PC-3 (cell line): ENCODE results near the gene SEL1L.

ENCODE experiments used
- EZH2 ChIP-seq: fragments of 300-600 bp; sonication (generic); IDR thresholded peaks from one replicate; pipeline ENCODE4 v1.6.1; 2017; ENCODE audit warnings: antibody characterized with exemption, mild to moderate bottlenecking, low read length; ENCODE audit not compliant: unreplicated experiment
- TF ChIP-seq, protein P1 (sequence below): fragments of 300-600 bp; sonication (generic); conservative IDR thresholded peaks from 2 replicates; pipeline ENCODE4 v1.5.1; 2017; ENCODE audit warnings: antibody characterized with exemption, low read depth, mild to moderate bottlenecking, low read length

DNA sequence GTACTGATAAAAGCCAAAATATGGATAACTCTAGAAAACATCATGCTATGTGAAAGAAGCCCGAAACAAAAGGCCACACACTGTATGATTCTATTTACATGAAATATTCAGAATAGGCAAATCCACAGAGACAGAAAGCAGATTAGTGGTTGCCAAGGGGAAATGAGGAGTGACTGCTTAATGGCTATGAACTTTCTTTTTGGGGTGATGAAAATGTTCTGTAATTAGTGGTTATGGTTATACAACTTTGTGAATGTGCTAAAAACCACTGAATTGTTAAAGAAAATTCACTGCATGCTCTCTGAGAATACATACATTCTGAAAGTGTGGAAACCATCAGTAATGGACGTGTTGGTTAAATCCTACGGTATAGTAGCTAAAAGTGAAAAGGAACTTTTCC, 93.6 kb downstream of the SEL1L start:
- TF ChIP-seq EZH2 = no peak
- TF ChIP-seq, protein P1, sequence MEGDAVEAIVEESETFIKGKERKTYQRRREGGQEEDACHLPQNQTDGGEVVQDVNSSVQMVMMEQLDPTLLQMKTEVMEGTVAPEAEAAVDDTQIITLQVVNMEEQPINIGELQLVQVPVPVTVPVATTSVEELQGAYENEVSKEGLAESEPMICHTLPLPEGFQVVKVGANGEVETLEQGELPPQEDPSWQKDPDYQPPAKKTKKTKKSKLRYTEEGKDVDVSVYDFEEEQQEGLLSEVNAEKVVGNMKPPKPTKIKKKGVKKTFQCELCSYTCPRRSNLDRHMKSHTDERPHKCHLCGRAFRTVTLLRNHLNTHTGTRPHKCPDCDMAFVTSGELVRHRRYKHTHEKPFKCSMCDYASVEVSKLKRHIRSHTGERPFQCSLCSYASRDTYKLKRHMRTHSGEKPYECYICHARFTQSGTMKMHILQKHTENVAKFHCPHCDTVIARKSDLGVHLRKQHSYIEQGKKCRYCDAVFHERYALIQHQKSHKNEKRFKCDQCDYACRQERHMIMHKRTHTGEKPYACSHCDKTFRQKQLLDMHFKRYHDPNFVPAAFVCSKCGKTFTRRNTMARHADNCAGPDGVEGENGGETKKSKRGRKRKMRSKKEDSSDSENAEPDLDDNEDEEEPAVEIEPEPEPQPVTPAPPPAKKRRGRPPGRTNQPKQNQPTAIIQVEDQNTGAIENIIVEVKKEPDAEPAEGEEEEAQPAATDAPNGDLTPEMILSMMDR = no peak
